NOMO-1 (cell line): ENCODE results near the gene ASIC2.

Experiments
- DNase-seq, 2 experiments: peaks; one replicate each; lab custom pipeline; 2025; ENCODE audit not compliant: unreplicated experiment in 2 of 2; lab: John Stamatoyannopoulos, UW

Gene ASIC2

GRCh38 chr17:33292981-33293867 lies at the start of gene ASIC2:
Gene ASIC2, minus strand, starts transcription at chr17:33293295.
- DNase-seq = peak; percentile 41 to 56

DNA sequence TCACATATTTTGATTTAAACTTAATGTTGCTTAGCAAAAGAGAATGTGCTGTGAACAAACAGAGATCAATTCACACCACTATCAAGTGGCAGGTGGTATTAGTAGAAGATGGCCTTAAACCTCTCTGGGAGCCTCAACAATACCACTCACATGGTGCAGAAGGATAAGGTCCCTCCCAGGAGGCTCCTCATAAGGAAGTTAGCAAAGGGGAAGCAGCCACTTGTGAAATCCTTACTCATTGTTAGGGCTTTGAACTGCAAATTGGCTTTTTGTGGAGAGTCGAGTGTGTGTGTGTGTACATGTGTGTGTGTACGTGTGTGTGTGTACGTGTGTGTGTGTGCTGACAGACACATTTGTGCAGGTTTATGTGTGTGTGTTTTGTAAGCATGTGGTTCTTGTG lies 48.9 kb upstream of the ASIC2 start:
- DNase-seq = peak; percentile 63 to 79

DNA sequence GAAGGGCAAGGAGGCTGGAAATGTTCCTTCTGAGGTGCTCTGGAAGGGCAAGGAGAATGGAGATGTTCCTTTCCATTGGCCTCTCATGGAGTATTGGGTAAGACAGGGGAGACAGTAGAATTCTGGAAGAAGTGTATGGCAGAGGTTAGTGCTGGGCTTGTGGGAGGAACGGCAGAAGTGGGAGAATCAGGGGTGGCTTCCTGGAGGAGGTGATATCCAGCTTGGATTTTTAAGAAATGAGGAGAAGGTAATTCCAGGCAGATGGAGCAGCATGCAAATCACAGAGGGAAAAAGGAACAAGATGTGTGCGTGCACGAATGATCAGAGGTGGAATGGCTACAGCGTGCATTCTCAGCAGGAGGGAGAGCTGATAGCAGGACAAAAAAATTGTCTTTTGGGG lies 45.1 kb upstream of the ASIC2 start:
- DNase-seq = no peak

DNA sequence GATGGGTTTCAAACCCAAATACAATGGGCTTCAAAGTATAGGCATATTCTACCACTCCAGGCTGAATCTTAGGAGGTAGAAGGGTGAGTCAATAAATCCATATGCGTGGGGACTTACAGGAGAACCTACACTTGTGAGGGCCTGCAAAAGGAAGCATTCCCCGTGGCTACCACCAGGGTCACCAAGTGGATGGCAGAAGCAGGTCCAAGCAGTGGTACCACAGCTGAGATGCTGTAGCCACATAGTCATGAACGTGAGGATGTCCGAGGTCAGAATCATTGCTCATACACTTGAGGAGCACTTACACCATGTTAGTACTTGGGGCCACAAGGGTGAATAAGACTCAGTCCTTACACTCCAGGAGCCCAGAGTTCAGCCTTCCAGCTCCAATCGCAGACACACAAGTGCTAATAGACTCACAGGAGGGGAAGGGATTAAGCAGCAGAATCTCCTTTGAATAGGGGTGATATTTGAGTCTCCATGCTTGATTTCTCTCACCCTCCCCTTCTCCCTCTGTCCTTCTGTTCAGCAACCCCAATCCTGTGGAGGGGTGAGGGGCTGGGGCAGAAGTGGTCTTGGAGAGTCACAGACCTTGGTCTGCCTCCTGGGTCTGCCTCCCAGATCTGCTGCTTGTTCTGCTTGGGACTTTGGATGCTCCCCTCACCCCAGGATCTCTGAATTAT lies 42.5 kb upstream of the ASIC2 start:
- no peak for DNase-seq

DNA sequence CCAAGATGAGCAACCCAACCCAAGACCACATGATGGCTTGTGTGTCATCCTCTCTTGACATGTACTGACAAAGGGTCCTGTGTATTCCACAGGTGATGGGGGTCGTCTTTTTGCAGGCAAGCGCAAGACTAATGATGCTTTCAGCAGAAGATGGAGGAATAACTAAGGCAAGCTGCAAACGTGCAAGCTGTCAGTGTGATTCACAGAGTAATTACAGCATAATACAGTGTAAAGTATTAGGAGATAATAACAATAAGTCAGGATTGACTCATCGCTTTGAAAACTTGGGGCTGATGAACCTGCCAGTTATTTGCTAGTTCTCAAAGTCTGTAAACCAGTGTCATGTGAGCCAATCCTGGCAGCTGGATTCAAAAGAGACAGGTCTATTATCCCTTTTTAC lies 41.6 kb upstream of the ASIC2 start:
- no peak for DNase-seq

- DNase-seq = no peak
These were observed 37.8 kb upstream of the ASIC2 start for GRCh38 chr17:33330877-33331276.

DNA sequence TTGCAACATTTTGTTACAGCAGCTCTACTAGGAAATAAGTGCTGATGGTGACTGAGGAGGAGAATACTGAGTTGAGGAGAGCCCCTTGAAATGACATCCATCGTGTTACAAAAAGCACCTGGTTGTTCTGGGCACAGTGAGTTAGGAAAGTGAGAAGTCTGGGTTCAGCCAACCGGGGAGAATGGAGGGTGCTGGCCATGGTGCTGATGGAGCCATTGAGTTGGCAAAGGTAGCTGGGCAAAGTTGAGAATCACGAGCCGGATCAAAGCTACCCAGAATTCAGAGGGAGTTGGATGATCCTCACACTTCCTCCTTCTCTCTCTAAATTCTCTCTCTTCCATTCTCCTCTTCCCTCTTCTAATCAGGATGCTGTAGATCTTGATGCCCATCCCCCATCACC lies 35.0 kb upstream of the ASIC2 start:
- DNase-seq = peak in 1 of 2 experiments; percentile 27

DNA sequence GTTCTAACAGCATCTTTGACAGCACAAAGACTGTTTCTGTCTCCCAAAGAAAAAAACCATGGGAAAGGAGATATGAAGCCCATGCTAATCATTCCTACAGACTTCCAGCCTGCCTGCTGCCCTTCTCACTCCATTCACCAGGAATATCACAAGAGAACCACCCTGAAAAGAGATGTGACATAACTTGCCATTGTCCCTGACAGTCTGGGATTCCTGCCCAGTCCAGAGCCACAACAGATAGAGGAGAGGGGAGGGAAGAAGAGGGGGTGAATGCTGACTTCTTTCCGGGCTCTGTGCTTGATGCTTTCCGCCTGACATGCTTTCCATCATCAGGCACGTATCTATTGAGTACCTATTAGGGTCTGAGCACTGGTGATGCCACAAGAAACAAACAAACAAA lies 31.6 kb upstream of the ASIC2 start:
- DNase-seq = no peak

DNA sequence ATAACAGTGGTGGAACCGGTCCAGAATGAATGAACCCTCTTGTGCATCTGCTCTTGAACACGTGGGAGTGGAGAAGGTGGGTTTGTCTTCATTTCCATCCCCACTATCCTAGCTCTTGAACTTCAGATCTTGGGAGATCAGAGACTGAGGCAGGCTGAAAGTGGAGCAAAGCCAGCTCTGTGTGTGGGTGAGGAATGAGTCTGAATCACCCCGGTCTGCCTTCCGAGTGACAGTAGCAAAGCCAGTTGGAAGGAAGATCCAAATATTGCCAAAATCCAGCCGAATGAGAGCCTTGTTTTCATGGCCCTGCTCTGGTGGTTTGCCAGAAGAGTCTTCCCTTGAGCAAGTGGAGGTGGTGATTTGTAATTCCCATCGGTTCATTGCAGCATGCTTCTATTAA lies 29.0 kb upstream of the ASIC2 start:
- no peak for DNase-seq

- no peak for DNase-seq
These were observed 25.1 kb upstream of the ASIC2 start for GRCh38 chr17:33318241-33318640.

- DNase-seq = no peak
These were observed 23.7 kb upstream of the ASIC2 start for GRCh38 chr17:33316746-33317145.

DNA sequence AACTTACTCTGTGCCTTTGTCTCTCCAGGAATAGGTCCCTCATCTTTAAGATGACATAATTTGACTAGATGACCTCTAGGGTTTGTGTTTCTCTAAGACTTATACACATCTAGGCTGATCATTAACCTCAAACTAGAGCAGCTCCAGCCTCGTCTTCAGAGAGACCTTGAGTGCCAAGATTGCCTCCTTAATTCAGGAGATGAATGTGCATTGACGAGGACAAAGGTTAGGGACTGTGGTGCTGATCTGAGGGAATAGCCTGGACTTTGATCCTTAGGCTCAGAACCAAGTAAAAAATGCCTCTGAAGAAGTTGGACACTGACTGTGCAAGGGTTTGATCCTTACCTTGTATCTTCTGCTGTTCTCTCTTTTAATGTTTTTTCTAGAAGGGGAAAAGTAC lies 17.2 kb upstream of the ASIC2 start:
- no peak for DNase-seq

DNA sequence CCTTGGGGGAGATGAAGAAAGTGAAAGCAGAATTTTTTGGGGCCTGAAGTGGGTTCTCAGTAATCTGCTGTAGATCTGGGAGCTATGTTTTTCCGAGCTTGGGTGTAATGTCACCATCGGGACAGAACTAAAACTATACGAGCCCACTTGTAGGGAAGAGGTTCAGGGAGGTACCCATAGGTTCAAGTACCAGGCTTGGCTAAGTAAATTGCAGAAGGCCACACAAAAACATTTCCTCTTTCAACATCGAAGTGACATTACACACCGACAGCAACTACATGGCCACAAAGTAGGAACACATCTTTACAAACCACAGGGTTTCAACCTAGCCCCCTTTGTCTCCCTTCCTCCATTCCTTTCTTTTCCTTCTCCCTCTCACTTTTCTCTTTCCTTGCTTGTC lies 10.2 kb upstream of the ASIC2 start:
- peak; percentile 63 to 69 for DNase-seq

- peak in 1 of 2 experiments; percentile 22 for DNase-seq
These were observed 9.3 kb upstream of the ASIC2 start for GRCh38 chr17:33302394-33302793.

- DNase-seq = no peak
These were observed 7.1 kb upstream of the ASIC2 start for GRCh38 chr17:33300241-33300640.

- no peak for DNase-seq
These were observed 6.0 kb upstream of the ASIC2 start for GRCh38 chr17:33299115-33299514.

DNA sequence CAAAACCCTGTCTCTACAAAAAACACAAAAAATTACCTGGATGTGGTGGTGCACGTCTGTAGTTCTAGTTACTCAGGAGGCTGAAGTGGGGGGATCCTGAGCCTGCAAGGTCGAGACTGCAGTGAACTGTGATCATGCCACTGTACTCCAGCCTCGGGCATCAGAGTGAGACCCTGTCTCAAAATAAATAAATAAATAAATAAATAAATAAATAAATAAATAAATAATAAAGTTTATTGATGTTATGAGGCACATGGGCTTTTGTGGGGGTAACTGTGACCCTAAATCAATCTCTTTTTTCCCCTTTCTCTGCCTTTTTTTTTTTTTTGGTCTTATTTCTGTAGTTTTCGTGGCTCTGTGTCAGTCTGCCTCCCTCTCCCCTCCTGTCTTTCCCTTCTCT lies 4.5 kb upstream of the ASIC2 start:
- no peak for DNase-seq

DNA sequence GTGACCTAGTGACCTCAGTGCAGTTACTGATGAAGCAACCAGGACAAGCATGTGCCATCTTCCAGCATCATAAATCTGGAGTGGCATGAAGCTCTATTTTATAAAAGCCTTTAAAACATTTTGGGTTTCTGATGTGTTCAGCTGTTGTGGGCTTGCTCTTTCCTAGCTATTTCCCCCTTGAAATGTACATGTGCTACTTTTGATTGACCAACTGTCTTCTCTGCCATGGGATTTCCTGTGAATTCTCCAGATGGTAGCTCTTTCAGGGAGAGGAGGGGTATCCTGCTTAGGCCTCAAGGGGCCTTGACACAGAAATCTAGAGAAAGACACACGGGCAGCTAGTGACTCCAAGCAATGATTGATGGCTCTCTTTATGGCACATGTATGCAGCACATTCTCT lies 1.9 kb upstream of the ASIC2 start:
- no peak for DNase-seq

GRCh38 chr17:33292201-33292980 lies 704 bp downstream of the ASIC2 start:
- peak; percentile 41 to 49 for DNase-seq

- peak; percentile 47 to 58 for DNase-seq
These were observed 1.6 kb downstream of the ASIC2 start for GRCh38 chr17:33291248-33292200.
